GM21381 (cell line): ENCODE data around the gene GTF2IRD1.
"Not testable (repeated sequence)": the region's sequence is repeated elsewhere in the genome, so short reads cannot be mapped to it uniquely, and the experiment has no call there.

Experiments
- ATAC-seq: cut with Tn5 transposase; IDR thresholded peaks from one replicate; pipeline ENCODE4 v1.9.1; 2021; ENCODE audit warnings: mild to moderate bottlenecking, moderate library complexity; ENCODE audit not compliant: unreplicated experiment

The GTF2IRD1 gene

DNA sequence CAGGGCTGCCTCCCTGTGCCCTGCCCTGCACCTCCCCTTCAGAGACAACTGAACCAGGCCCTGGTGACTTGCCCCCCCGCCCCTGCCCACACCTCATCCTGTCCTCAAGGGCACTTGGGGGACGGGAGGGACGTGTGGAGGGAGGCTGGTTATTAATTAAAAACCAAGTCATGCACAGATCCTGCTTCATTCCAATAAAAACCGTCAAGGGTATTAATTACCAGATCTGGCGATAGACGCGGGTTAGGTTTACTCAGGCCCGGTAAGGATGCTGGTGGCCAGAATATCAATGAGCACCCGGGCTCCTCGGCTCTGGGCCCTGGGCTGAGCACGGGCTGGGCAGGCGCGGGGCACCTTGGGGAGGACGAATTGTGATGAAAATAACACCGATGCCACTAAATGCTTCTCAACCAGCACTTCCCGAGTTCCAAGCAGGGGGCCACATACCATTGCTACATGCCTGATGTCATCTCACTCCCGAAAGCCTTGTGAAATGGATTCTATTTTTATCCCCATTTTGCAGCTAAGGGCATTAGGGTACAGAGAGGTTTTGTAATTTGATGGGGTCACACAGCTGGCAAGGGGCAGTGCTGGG is 24.5 kb upstream of the GTF2IRD1 start:
- ATAC-seq: no peak

DNA sequence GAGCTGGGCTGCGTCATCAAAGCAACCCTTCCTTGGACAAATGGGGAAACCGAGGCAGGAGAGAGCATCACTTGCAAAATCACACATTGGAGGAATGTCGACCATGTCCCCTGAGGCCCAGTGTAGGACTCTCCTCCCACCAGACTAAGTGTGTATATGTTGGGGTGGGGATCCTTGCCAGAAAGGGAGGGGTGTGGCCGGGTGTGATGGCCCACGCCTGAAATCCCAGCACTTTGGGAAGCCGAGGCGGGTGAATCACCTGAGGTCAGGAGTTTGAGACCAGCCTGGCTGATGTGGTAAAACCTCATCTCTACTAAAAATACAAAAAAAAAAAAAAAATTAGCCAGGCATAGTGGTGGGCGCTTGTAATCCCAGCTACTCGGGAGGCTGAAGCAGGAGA is 23.3 kb upstream of the GTF2IRD1 start:
- ATAC-seq: not testable (repeated sequence)

DNA sequence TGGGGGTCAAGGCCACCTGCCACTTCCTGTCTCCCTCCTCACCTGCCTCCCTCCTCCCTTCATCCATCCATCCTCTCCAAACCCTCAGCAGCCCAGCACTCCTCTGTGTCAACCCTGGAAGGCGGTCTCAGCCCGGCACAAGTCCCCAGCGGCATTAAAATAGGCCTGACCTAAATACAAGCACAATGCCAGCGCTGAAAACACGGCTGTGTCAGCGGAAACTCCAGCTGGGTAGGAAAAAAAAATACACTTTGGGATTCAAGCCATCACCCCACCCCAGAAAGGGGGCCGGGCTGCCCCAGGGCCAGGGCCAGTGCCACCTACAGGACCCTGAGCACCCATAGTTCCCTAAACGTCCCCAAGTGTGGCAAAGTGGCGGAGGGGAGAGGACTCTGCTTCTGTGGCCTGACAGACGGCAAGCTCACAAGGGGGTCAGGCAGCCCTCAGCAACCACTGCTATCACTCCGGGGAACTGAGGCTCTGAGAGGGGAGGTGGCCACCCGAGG is 22.7 kb upstream of the GTF2IRD1 start:
- no peak for ATAC-seq

DNA sequence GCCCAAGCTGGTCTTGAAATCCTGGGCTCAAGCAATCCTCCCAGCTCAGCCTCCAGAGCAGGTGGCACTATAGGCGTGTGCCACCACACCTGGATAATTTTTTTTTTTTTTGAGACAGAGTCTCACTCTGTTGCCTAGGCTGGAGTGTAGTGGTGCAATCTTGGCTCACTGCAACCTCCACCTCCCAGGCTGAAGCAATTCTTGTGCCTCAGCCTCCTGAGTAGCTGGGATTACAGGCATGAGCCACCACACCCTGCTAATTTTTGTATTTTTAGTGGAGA is 16.5 kb upstream of the GTF2IRD1 start:
- ATAC-seq: not testable (repeated sequence)

DNA sequence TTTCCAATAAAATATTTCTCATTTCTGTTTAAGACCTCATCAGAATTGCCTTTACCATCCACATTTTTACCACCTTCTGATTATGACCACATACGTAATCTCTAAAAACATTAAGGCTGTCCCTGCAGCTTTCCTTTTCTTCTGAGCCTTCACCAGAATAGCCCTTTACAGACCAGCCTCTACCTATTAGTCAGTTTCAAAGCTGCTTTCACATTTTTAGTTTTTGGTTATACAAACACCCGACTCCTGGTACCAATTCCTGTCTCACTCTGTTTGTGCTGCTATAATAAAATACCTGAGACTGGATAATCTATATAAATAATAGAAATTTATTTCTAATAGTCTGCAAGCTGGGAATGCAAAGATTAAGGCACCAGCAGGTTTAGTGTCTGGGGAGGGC is 15.4 kb upstream of the GTF2IRD1 start:
- ATAC-seq: no peak

DNA sequence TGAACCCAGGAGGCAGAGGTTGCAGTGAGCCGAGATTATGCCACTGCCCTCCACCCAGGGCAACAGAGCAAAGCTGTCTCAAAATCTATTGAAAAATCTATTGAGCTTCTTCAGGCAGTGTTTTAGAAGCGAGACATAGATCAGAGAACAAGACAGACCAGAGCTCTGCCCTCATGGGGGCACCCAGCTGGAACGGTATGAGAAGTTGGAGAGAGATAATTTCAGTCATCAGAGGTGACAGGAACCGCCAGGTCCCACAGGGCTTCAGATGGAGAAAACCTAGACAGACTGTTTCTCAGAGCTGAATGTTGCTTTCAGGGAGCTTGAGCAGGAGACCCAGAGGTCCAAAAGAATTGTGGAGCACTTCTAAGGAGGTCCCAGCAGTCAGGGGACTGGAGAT is 14.2 kb upstream of the GTF2IRD1 start:
- ATAC-seq: no peak

DNA sequence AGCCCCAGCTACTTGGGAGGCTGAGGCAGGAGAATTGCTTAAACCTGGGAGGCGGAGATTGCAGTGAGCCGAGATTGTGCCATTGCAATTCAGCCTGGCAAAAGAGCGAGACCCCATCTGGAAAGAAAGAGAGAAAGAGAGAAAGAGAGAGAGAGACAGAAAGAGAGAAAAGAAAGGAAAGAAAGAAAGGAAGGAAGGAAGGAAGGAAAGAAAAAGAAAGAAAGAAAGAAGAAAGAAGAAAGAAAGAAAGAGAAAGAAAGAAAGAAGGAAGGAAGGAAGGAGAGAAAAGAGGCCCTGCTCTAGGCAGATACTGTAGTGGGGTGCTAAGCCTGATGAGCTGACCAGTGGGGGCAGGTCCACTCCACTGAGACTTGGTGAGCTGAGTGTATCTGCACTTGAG is 13.6 kb upstream of the GTF2IRD1 start:
- ATAC-seq: not testable (repeated sequence)

DNA sequence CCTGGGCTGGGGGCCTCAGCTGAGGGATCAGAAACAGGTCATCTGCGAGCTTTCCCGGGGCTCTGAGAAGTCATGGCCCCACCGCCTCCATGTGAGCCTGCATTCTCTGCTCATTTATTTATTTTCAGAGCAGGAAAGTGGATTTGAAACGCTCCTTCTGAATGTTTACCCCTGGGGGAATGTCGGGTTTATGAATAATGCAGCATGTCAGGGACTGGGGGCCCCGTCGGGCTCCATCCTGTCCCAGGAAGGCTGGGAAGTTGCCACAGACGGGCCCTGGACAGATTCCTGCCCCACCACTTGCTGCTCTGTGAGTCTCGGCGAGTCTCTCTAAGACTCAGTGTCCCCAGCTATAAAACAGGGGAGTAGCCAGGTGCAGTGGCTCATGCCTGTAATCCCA is 11.9 kb upstream of the GTF2IRD1 start:
- no peak for ATAC-seq

DNA sequence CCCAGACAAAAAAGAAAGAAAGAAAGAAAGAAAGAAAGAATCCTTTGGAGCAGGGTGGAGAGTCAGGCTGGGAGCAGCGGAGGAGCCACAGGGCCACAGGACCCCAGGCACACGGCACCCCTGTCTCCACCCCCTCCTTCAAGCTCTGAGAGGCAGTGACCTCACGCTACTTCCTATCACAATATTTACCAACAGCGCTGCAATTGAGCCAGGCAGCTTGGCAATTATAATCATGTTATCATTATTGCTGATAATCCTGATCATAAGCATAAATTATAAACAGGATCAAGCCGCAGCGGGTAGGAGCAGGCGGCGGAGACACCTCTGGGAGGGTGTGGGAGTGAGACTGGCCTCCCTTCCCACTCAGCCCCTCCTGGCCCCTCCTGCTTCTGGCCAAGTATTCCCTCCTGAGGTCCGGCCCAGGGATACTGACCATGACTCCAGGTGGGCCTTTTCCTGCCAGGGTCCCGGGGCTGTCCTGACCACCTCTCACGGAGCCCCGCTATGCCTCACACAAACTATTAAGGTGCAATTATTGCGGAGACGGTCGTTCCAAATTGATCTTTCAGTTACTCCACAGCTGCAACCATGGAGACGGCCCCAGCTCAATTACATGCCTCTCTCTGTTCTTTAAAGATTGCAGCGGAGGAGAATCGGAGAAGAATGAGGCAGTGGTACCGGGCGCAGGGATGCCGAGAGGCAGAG is 10.0 kb upstream of the GTF2IRD1 start:
- no peak for ATAC-seq

DNA sequence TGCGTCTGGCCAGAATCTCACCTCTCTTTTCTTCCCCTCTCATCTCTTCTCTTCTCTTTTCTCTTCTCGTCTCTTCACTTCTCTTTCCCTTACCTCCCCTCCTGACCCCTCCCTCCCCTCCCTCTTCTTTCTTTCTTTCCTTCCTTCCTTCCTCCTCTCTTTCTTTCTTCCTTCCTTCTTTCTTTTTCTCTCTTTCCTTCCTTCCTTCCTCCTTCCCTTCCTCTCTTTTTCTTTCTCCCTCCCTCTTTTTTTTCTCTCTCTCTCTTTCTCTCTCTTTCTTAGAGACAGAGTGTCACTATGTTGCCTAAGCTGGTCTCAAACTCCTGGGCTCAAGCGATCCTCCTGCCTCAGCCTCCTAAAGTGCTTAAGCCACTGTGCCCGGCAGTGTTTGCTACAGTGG is 4.6 kb upstream of the GTF2IRD1 start:
- no peak for ATAC-seq

DNA sequence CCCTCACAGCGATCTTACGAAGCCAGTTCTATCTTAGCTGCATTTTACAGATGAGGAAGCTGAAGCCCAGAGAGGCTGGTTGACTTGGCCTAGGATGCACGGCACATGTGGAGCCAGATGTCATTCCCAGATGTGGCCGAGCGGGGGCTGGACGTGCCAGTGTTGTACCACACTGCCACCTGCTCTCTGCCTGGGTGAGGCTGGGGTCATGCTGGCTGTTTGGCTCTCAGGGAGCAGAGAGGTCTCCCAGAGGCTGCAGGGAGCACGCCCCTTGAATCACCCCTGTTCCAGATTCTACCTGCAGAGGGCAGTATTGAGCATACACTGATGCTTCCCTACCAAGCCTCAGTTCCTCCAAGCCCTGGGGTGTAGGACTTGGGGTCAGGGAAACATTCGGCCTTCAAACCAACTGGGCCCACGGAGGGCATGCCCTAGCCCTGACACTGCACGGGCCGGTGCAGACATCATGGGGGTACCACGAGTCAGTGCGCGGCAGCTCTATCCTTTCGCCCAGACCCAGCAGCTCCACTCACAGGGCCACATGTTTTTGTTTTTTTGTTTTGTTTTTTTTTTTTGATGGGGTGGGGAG is 3.8 kb upstream of the GTF2IRD1 start:
- ATAC-seq: no peak

DNA sequence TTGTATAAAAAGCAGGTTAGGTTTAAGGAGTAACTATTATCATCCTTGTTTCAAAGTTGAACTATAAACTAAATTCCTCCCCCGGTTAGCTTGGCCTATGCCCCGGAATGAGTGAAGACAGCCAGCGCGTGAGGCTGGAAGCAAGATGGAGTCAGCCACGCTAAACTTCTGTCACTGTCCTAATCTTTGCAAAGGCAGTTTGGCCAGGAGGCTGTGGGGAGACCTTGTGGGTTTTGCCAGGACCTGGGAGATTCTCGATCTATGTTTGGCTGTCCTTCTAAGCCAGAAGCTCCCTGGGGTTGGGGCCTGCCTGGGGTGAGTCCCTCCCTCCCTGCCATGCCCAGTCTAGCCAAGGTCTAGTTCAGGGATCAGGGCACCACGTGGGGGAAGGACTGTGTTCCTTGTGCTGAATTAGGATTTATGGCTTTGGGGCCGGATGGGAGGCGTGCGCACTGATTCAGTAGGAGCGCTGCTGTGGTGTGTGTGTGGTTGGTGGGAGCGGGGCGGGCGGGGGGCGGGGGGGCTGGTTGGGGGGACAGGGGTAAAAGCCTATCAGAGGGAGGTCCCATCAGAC is 871 bp upstream of the GTF2IRD1 start:
- no peak for ATAC-seq

DNA sequence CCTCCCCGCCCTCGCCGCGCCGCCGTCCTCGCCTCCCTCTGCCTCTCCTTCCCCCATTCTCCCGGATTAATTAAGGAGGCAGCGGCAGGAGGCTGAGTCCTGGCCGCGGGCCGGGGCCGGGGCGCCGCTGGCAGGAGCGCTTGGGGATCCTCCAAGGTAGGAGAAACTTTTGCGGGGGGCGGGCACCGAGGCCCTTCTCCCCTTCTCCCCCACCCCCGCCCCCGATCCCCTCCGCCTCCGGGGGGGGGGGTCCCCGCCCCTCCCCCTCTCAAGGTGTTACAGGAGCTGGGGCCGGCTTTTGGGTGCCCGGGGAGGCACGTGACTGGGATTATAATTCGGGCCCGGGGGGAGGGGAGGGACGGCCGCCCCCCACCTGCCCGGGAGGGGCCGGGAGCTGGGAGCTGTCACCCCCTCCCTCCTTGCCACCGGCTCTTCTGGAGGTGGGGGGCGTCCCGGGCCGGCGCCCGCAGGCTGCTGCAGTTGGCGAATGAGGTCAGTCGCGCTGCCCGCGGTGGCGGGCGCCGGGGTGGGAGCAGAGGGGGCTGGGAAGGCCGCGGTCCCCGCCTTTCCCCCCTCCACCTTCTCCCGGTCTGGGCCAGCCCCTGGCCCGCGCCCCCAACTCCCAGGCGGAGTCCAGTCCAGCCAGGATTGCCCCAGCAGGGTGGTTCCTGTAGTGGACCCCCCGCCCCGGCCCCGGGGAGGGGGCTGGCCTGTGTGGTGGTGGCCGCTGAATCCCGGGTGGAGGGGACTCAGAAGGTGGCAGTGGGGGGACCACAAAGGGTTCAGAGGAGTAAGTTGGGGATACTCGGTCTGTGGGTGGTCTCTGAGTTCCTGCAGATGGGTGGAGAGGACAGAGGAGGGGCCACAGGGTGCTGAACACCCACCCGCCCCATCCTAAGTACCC is 567 bp downstream of the GTF2IRD1 start:
- no peak for ATAC-seq

DNA sequence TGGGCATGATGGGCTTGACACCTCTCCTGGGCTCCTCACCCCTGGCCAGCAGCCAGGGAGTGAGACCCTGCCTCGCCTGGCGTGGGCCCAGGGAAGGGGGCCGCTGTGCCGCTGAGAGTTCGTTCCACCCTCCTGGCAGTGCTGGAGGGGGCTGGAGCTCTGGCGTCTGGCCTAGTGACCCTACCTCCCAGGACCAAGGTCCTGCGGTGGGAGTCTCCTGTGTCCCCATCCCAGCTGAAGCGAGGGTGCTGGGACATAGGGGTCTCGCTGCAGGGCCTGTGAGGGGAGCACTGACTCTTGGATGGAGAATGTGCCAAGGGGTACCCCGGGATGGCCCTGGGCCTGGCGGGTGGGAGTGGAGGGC is 1.2 kb downstream of the GTF2IRD1 start:
- no peak for ATAC-seq

DNA sequence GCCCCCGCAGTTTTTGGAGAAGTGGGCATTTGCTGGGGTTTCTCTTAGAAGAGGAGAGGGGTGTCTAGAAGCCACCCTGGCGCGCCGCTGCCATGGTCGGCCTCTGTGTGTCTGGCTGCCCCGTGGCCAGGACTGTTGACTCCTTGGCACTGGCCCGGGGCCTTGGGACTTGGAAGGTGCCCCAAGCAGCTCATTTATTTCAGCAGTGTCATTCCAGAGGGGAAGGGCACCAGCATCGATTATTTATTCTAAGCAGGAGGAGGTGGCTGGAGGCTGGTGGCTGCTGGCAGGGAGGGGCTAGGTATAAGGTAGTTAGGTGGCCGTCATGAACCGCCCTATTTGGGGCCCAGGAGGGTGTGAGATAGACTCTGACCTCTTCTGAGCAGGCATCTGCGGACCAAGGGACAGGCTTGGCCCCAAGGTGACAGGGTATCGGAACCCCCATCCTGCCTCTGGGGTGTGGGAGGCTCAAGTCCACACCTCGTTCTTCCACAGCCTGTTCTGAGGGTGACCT is 1.6 kb downstream of the GTF2IRD1 start:
- no peak for ATAC-seq

DNA sequence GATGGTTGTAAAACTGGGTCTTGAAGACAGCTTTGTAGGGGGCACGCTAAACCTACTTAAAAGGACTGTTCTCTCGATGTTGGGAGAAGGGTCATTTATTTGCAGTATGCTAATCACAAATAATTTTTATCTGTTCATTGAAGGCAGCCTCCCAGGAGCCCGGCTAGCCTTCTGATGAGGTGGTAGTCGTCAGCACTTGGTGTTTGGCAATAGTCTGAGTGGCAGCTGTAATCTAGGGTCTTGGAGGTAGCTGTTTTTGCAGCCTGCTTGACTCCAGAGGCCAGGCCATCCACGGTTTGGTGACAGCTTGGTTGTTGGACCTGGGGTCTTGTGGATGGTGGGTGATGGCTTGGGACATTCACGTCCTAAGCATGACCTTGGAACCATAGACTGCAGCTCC is 2.2 kb downstream of the GTF2IRD1 start:
- ATAC-seq: no peak

DNA sequence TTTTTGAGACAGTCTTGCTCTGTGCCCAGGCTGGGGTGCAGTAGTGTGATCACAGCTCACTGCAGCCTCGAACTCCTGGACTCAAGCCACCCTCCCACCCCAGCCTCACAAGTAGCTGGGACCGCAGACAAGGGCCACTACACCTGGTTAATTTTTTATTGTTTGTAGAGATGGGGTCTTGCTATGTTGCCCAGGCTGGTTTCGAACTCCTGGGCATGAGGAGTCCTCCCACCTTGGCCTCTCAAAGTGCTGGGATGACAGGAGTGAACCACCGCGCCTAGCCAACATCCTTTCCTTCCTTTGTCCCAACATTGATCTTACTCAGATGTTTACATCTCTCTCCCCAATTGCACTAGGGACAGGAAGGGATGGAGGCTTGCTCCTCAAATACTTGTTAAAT is 3.3 kb downstream of the GTF2IRD1 start:
- no peak for ATAC-seq

DNA sequence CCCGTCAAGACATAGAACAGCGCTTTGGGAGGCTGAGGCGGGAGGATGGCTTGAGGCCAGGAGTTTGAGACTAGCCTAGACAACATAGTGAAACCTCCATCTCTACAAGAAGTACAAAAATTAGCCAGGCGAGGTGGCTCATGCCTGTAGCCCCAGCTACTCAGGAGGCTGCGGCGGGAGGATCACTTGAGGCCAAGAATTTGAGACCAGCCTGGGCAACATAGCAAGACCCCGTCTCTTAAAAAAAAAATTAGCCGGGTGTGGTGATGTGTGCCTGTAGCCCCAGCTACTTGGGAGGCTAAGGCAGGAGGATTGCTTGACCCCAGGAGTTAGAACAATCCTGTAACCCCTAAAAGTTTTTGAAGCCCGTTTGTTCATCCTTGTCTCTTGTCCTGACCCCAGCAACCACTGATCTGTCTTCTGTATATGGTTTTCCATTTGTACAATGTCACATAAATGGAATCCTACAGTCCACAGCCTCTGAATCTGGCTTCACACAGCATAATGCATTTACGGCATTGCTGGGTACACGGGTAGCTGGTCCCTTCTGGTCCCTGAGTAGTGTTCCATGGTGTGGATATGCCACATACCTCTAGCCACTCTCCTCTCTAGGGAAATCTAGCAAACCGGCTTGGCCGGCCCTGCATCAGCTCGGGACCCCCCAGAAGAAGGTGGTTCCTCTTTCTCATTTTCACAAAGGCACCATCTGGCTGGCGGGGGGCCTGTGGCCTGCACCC is 8.4 kb downstream of the GTF2IRD1 start:
- ATAC-seq: no peak

DNA sequence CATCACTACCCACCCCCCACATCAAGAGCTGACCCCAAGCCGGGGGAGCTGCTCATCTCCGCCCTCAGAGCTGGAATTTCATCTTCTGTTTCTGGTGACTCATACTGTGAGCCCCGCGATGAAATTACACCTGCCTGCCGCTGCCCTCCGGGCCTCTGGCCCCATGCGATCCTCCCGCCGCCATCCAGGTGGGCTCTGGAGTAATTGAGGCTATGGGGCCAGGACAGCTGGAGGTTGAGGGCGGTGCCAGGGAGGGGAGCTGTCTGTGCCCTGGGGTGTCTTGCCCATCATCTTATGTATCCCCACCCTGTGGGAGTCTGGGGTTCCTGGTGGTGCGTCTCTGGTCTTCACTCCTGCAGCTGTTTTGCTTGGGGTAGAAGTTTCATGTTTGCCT is 9.0 kb downstream of the GTF2IRD1 start:
- ATAC-seq: no peak
